GM12878 (cell line): ENCODE data around the gene ANO4. TPM values are rescaled to one million over a fixed set of nuclear protein-coding genes. Genes with fewer than 3 reads are reported as not detected.

Experiments
- ATAC-seq: fragments of 200-7000 bp; cut with Tn5 transposase; 3 replicates; pipeline ENCODE4 v1.9.1; 2020; ENCODE audit warnings: mild to moderate bottlenecking, moderate library complexity
- BruUV-seq: library from RNA; stranded (reverse); fragments of 400-500 nt; replicated peaks from 2 replicates; lab custom pipeline; 2021; lab: Mats Ljungman, UMichigan
- CTCF ChIA-PET: fragments of 300-600 bp; sonication (Branson Sonifier 250); formaldehyde crosslinking; extraction: SDS; loops from one replicate; lab custom pipeline; 2021; ENCODE audit warnings: inconsistent platforms; lab: Yijun Ruan, JAX
- POLR2A ChIA-PET: fragments of 350-600 bp; formaldehyde crosslinking; extraction: SDS; loops from one replicate; lab custom pipeline; 2021; ENCODE audit warnings: inconsistent platforms; lab: Charles Lee
- RAD21 ChIA-PET: fragments of 300-600 bp; sonication (Branson Sonifier 250); formaldehyde crosslinking; loops from one replicate; lab custom pipeline; 2023; ENCODE audit warnings: antibody characterized with exemption; ENCODE audit not compliant: unreplicated experiment; lab: Charles Lee
- SMC1A ChIA-PET: fragments of 300-600 bp; sonication (Branson Sonifier 250); formaldehyde crosslinking; loops from one replicate; lab custom pipeline; 2023; ENCODE audit not compliant: unreplicated experiment, uncharacterized antibody; lab: Charles Lee
- DNase-seq: peaks from one replicate; pipeline ENCODE4 v3.0.0-alpha.2; 2011; ENCODE audit warnings: low read depth, low spot score
- FAIRE-seq: peaks from 3 replicates; lab custom pipeline; 2011; peaks lifted over from hg19 to GRCh38; lab: Jason Lieb, UNC
- H2AFZ ChIP-seq: 2 replicates; pipeline ENCODE4 v1.6.0; 2011; ENCODE audit warnings: low read depth, low read length, control low read depth; ENCODE audit not compliant: control insufficient read depth
- H3K27ac ChIP-seq: 2 replicates; pipeline ENCODE4 v1.5.1; 2011; ENCODE audit warnings: control low read depth; ENCODE audit not compliant: control insufficient read depth, insufficient read depth
- H3K27me3 ChIP-seq, 2 experiments: replicated peaks in 1 of 2; 2 replicates each; pipeline versions ENCODE4 v1.6.0 to v1.6.1; 2011; ENCODE audit warnings: low read length in 1 of 2; ENCODE audit not compliant: control insufficient read depth in 2 of 2, insufficient read depth in 2 of 2
- H3K36me3 ChIP-seq, 2 experiments: 2 replicates each; pipeline ENCODE4 v1.5.1; 2011; ENCODE audit warnings: low read length in 1 of 2; ENCODE audit not compliant: control insufficient read depth in 2 of 2, insufficient read depth in 2 of 2
- H3K4me1 ChIP-seq: 2 replicates; pipeline ENCODE4 v1.6.1; 2011; ENCODE audit warnings: mild to moderate bottlenecking, low read length, moderate library complexity, mixed read lengths; ENCODE audit not compliant: control insufficient read depth, insufficient read depth
- H3K4me2 ChIP-seq: 2 replicates; pipeline ENCODE4 v1.6.0; 2011; ENCODE audit warnings: control low read depth; ENCODE audit not compliant: control insufficient read depth, insufficient read depth
- H3K4me3 ChIP-seq: fragments of 200-600 bp; sonication (generic); 2 replicates; pipeline ENCODE4 v1.5.1; 2016
- H3K79me2 ChIP-seq: 2 replicates; pipeline ENCODE4 v1.6.0; 2011; ENCODE audit warnings: low read length; ENCODE audit not compliant: control insufficient read depth, insufficient read depth
- H3K9ac ChIP-seq: 2 replicates; pipeline ENCODE4 v1.8.0; 2011; ENCODE audit warnings: low read length, control low read depth, mixed read lengths; ENCODE audit not compliant: control insufficient read depth, insufficient read depth
- H3K9me3 ChIP-seq: replicated peaks from 3 replicates; pipeline ENCODE4 v1.5.1; 2011; ENCODE audit warnings: mild to moderate bottlenecking, low read length; ENCODE audit not compliant: control insufficient read depth, insufficient read depth
- H4K20me1 ChIP-seq: 2 replicates; pipeline ENCODE4 v1.6.0; 2011; ENCODE audit not compliant: control insufficient read depth, insufficient read depth
- HDAC6 ChIP-seq: fragments of 200-600 bp; sonication (generic); IDR thresholded peaks from one replicate; pipeline ENCODE4 v1.8.0; 2017; ENCODE audit warnings: antibody characterized with exemption; ENCODE audit not compliant: unreplicated experiment
- POLR2A ChIP-seq: IDR thresholded peaks from 2 replicates; pipeline ENCODE4 v1.6.1; 2011; ENCODE audit warnings: low read depth, mild to moderate bottlenecking, low read length
- POLR2AphosphoS5 ChIP-seq: IDR thresholded peaks from 2 replicates; pipeline ENCODE4 v1.6.1; 2011; ENCODE audit warnings: mild to moderate bottlenecking, low read length, inconsistent platforms
- REST ChIP-seq: IDR thresholded peaks from 2 replicates; pipeline ENCODE4 v1.6.1; 2012; ENCODE audit warnings: mild to moderate bottlenecking, low read depth, low read length
- WGBS: methylation state at CpG from one replicate; pipeline ENCODE4 v1.1.6; 2016; ENCODE audit warnings: low lambda C conversion rate; ENCODE audit not compliant: insufficient replicate concordance, insufficient coverage; ENCODE audit errors: missing lambda C conversion rate; 5-methylcytosine and 5-hydroxymethylcytosine counted together
- in situ Hi-C: fragments of 300-500 bp; cut with MboI; formaldehyde crosslinking; loops from 9 replicates; pipeline ENCODE4 v1.14.3; 2018; ENCODE audit warnings: mixed read lengths
- intact Hi-C: fragments of 100-400 bp; cut with micrococcal nuclease; formaldehyde crosslinking; loops from one replicate; pipeline ENCODE4 v1.14.2; 2022; ENCODE audit not compliant: unreplicated experiment
- polyA plus RNA-seq, 11 experiments: library from polyadenylated mRNA; depleted of rRNA in 4 of 11; unstranded in 6 of 11; stranded (reverse) in 5 of 11; fragments of >200 nt; fragmentation: Nextera tagmentation in 4 of 11; fragmentation: Illumina TruSeq in 1 of 11; extraction: Ambion mirVana in 4 of 11; extraction: Trizol in 1 of 11; gene quantifications; 1 replicate in 1 of 11; 2 replicates in 10 of 11; pipeline versions ENCODE4 v1.2.1 to v1.2.3, GENCODE V29; 2011 to 2016; ENCODE audit warnings: inconsistent platforms in 2 of 11, missing spikeins in 2 of 11, low read depth in 1 of 11
- total RNA-seq, 4 experiments: library from RNA; depleted of rRNA in 3 of 4; stranded (reverse); fragments of >200 nt in 3 of 4; fragmentation: Illumina TruSeq in 1 of 4; extraction: Trizol in 1 of 4; gene quantifications; 2 replicates each; pipeline versions ENCODE4 v1.2.1 to v1.2.3, GENCODE V29; 2013 to 2021
- TF ChIP-seq, protein P1 (sequence below): fragments of 450-650 bp; IDR thresholded peaks from 2 replicates; pipeline ENCODE4 v1.6.1; 2016; ENCODE audit warnings: mild to moderate bottlenecking

Gene ANO4
- total and polyA plus RNA-seq, 10 of the 15 experiments (the other 5 are each of a cell fraction or from before 2014, with no cell fraction given) = not detected

DNA sequence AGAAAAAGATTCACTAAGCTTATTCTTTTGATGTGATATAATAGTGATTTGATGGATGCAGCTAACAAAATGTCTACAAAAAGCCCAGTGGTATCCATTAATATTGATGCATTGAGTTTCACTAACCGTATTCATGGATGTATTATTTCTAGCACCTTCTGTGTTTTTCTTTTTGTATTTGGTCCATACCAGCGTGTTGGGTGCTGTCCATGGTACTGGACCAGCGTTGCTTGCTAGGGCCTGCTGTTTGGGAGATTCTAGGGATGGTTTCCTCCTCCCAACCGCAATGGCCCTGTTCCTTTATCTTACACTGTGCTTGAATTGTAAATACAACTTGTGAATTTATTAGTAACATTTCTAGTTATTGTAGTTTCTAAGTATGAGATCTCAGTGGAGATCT is 31.7 kb downstream of the ANO4 start:
- intact Hi-C loops (loop anchor here (5.0 kb wide), 2 partner anchors 161 to 301 kb away; no protein-coding TSS in a partner anchor), in situ Hi-C loops (loop anchor here (5.0 kb wide), 1 partner anchor 496 kb away; no protein-coding TSS in a partner anchor)
- ChIA-PET RAD21 (no interaction called here), CTCF (interaction anchor here (1.3 to 3.0 kb wide), 3 partner anchors 8 to 497 kb away, joined by 6 to 23 read pairs (median 6); no protein-coding TSS in a partner anchor), SMC1A (no interaction called here), POLR2A (no interaction called here)
- H3K27me3 ChIP-seq = no peaks in the 10 kb centered on the region
- no peak for ATAC-seq
- H2AFZ ChIP-seq = no peak overlapping the region
- no TSS peak for BruUV-seq
- TF ChIP-seq HDAC6 (no peak), REST (peak; percentile 97), POLR2A (no peak), POLR2AphosphoS5 (no peak)
- TF ChIP-seq, protein P1, sequence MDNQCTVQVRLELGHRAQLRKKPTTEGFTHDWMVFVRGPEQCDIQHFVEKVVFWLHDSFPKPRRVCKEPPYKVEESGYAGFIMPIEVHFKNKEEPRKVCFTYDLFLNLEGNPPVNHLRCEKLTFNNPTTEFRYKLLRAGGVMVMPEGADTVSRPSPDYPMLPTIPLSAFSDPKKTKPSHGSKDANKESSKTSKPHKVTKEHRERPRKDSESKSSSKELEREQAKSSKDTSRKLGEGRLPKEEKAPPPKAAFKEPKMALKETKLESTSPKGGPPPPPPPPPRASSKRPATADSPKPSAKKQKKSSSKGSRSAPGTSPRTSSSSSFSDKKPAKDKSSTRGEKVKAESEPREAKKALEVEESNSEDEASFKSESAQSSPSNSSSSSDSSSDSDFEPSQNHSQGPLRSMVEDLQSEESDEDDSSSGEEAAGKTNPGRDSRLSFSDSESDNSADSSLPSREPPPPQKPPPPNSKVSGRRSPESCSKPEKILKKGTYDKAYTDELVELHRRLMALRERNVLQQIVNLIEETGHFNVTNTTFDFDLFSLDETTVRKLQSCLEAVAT = no peak
- H3K27ac ChIP-seq = no peak overlapping the region
- no peak overlapping the region for H3K4me3 ChIP-seq
- no peaks in the 10 kb centered on the region for H3K36me3 ChIP-seq
- H4K20me1 ChIP-seq = no peaks in the 10 kb centered on the region
- no peak overlapping the region for H3K4me2 ChIP-seq
- 0% methylated on average over 4 of the region's 4 CpGs for WGBS
- DNase-seq = no peak
- no peak for FAIRE-seq
- no peaks in the 10 kb centered on the region for H3K9me3 ChIP-seq
- no peaks in the 10 kb centered on the region for H3K4me1 ChIP-seq
- no peaks in the 10 kb centered on the region for H3K79me2 ChIP-seq
- no peak overlapping the region for H3K9ac ChIP-seq
